HCT116 (cell line): ENCODE data around the gene UBE2L5. TPM values are rescaled to one million over a fixed set of nuclear protein-coding genes. Genes with fewer than 3 reads are reported as not detected.

ENCODE experiments used
- ATAC-seq: fragments of 200-7000 bp; cut with Tn5 transposase; 2 replicates; pipeline ENCODE4 v1.9.1; 2020; ENCODE audit warnings: mild to moderate bottlenecking, moderate library complexity
- BruUV-seq: library from RNA; stranded (reverse); fragments of 400-500 nt; replicated peaks from 2 replicates; lab custom pipeline; 2021; lab: Mats Ljungman, UMichigan
- CTCF ChIA-PET: fragments of 300-600 bp; sonication (Branson Sonifier 250); formaldehyde crosslinking; loops from one replicate; lab custom pipeline; 2021; ENCODE audit warnings: antibody characterized with exemption; lab: Charles Lee
- POLR2A ChIA-PET: fragments of 300-600, 350-600 bp; sonication (Branson Sonifier 250); formaldehyde crosslinking; loops from one replicate; lab custom pipeline; 2021; ENCODE audit warnings: antibody characterized with exemption; lab: Charles Lee
- RAD21 ChIA-PET, 2 experiments: fragments of 300-600 bp; sonication (Branson Sonifier 250); formaldehyde crosslinking; loops; one replicate each; lab custom pipeline; 2023; ENCODE audit warnings: low total read pairs in 2 of 2; ENCODE audit not compliant: uncharacterized antibody in 2 of 2, unreplicated experiment in 2 of 2, low non-redundant PET in 1 of 2; lab: Charles Lee
- DNase-seq: peaks from one replicate; pipeline ENCODE4 v3.0.0-alpha.2; 2010; ENCODE audit warnings: low read depth, low spot score
- H2AFZ ChIP-seq: fragments of 200-600 bp; shearing (Covaris generic), sonication (generic); 2 replicates; pipeline ENCODE4 v1.6.1; 2017; ENCODE audit warnings: low read depth, mixed run types, mixed read lengths, antibody characterized with exemption, low read length; ENCODE audit not compliant: poor library complexity, severe bottlenecking
- H3K27ac ChIP-seq: 2 replicates; pipeline ENCODE4 v1.5.1; 2012; ENCODE audit warnings: low read depth, low read length
- H3K27me3 ChIP-seq: fragments of 200-600 bp; sonication (generic); 2 replicates; pipeline ENCODE4 v1.6.1; 2016; ENCODE audit warnings: mixed run types, low read length, mixed read lengths; ENCODE audit not compliant: insufficient read depth
- H3K36me3 ChIP-seq, 2 experiments: fragments of 200-500 bp in 1 of 2; fragments of 200-600 bp in 1 of 2; sonication (Bioruptor generic) in 1 of 2; sonication (generic) in 1 of 2; 2 replicates each; pipeline versions ENCODE4 v1.5.1 to v1.6.1; 2014 to 2016; ENCODE audit warnings: low read length in 2 of 2, inconsistent platforms in 1 of 2, mixed read lengths in 1 of 2, mixed run types in 1 of 2; ENCODE audit not compliant: insufficient read depth in 2 of 2, control insufficient read depth in 1 of 2
- H3K4me1 ChIP-seq, 2 experiments: fragments of 200-600 bp in 1 of 2; sonication (generic) in 1 of 2; 2 replicates each; pipeline versions ENCODE4 v1.5.1 to v1.6.1; 2012 to 2017; ENCODE audit warnings: low read length in 2 of 2, inconsistent platforms in 1 of 2, mild to moderate bottlenecking in 1 of 2, mixed read lengths in 1 of 2, mixed run types in 1 of 2, moderate library complexity in 1 of 2; ENCODE audit not compliant: insufficient read depth in 2 of 2, control insufficient read depth in 1 of 2
- H3K4me2 ChIP-seq: fragments of 200-600 bp; sonication (generic); 2 replicates; pipeline ENCODE4 v1.6.1; 2017; ENCODE audit warnings: mixed run types, low read length, mixed read lengths
- H3K4me3 ChIP-seq, 2 experiments: fragments of 200-600 bp in 1 of 2; sonication (generic) in 1 of 2; replicated peaks in 1 of 2; 2 replicates each; pipeline ENCODE4 v1.5.1; 2011 to 2016; ENCODE audit warnings: low read length in 2 of 2, control low read depth in 1 of 2, low read depth in 1 of 2, mild to moderate bottlenecking in 1 of 2, mixed read lengths in 1 of 2, mixed run types in 1 of 2
- H3K79me2 ChIP-seq: fragments of 200-600 bp; sonication (generic); 2 replicates; pipeline ENCODE4 v1.6.1; 2017; ENCODE audit warnings: mild to moderate bottlenecking, mixed run types, low read length, moderate library complexity, mixed read lengths; ENCODE audit not compliant: insufficient read depth
- H3K9ac ChIP-seq: fragments of 200-600 bp; sonication (generic); 2 replicates; pipeline ENCODE4 v1.6.1; 2016; ENCODE audit warnings: low read length, mixed read lengths
- H3K9me2 ChIP-seq: fragments of 200-600 bp; sonication (generic), shearing (Covaris generic); 2 replicates; pipeline ENCODE4 v1.6.1; 2017; ENCODE audit warnings: mixed run types, mild to moderate bottlenecking, moderate library complexity; ENCODE audit not compliant: insufficient read depth
- H3K9me3 ChIP-seq, 2 experiments: fragments of 200-500 bp in 1 of 2; fragments of 200-600 bp in 1 of 2; sonication (Bioruptor generic) in 1 of 2; sonication (generic) in 1 of 2; 2 replicates each; pipeline ENCODE4 v1.6.1; 2014 to 2017; ENCODE audit warnings: low read length in 2 of 2, mixed read lengths in 2 of 2, inconsistent platforms in 1 of 2, low read depth in 1 of 2, mild to moderate bottlenecking in 1 of 2, mixed run types in 1 of 2, moderate library complexity in 1 of 2; ENCODE audit not compliant: control insufficient read depth in 1 of 2, insufficient read depth in 1 of 2
- H4K20me1 ChIP-seq: fragments of 200-600 bp; sonication (generic), shearing (Covaris generic); 2 replicates; pipeline ENCODE4 v1.6.1; 2017; ENCODE audit warnings: mixed run types, mild to moderate bottlenecking, moderate library complexity; ENCODE audit not compliant: insufficient read depth
- ATF3 ChIP-seq: IDR thresholded peaks from 2 replicates; pipeline ENCODE4 v1.6.1; 2012
- CEBPB ChIP-seq: IDR thresholded peaks from 2 replicates; pipeline ENCODE4 v1.6.1; 2012; ENCODE audit warnings: low read depth
- CTCF ChIP-seq, 3 experiments: fragments of 200-600 bp in 1 of 3; sonication (generic) in 1 of 3; IDR thresholded peaks in 2 of 3; conservative IDR thresholded peaks in 1 of 3; 2 replicates each; pipeline ENCODE4 v1.5.1; 2012 to 2017; ENCODE audit warnings: low read depth in 2 of 3, low read length in 2 of 3, antibody characterized with exemption in 1 of 3, borderline replicate concordance in 1 of 3, control low read depth in 1 of 3, mild to moderate bottlenecking in 1 of 3, mixed read lengths in 1 of 3, mixed run types in 1 of 3, moderate library complexity in 1 of 3; ENCODE audit not compliant: insufficient read depth in 1 of 3
- EGR1 ChIP-seq: IDR thresholded peaks from 2 replicates; pipeline ENCODE4 v1.6.1; 2012; ENCODE audit warnings: low read depth
- ELF1 ChIP-seq: IDR thresholded peaks from 2 replicates; pipeline ENCODE4 v1.6.1; 2012; ENCODE audit warnings: low read depth, borderline replicate concordance
- EZH2 ChIP-seq: fragments of 200-600 bp; sonication (generic); IDR thresholded peaks from 2 replicates; pipeline ENCODE4 v1.6.1; 2017; ENCODE audit warnings: antibody characterized with exemption, mixed run types
- JUND ChIP-seq: IDR thresholded peaks from 2 replicates; pipeline ENCODE4 v1.6.1; 2012
- RAD21 ChIP-seq: IDR thresholded peaks from 2 replicates; pipeline ENCODE4 v1.6.1; 2012; ENCODE audit warnings: low read depth, mild to moderate bottlenecking
- REST ChIP-seq: IDR thresholded peaks from 2 replicates; pipeline ENCODE4 v1.6.1; 2012; ENCODE audit warnings: low read depth
- SIN3A ChIP-seq: IDR thresholded peaks from 2 replicates; pipeline ENCODE4 v1.6.1; 2012; ENCODE audit warnings: low read depth
- SRF ChIP-seq: IDR thresholded peaks from 2 replicates; pipeline ENCODE4 v1.6.1; 2012; ENCODE audit warnings: low read depth
- TCF7L2 ChIP-seq: IDR thresholded peaks from 2 replicates; pipeline ENCODE4 v1.7.0; 2011; ENCODE audit warnings: borderline replicate concordance, inconsistent platforms; ENCODE audit not compliant: insufficient read depth, insufficient read length; ENCODE audit errors: extremely low read depth
- YY1 ChIP-seq: IDR thresholded peaks from 2 replicates; pipeline ENCODE4 v1.6.1; 2011; ENCODE audit warnings: low read length, low read depth, moderate library complexity, mild to moderate bottlenecking; ENCODE audit not compliant: insufficient replicate concordance; ENCODE audit errors: extremely low read depth
- intact Hi-C: fragments of 100-400 bp; cut with micrococcal nuclease; formaldehyde crosslinking; loops from 2 replicates; pipeline ENCODE4 v1.10.0; 2022
- total RNA-seq: library from RNA; stranded (reverse); gene quantifications from one replicate; pipeline ENCODE4 v1.2.1, GENCODE V29; 2021; ENCODE audit not compliant: unreplicated experiment
- TF ChIP-seq, protein P1 (sequence below): IDR thresholded peaks from 2 replicates; pipeline ENCODE4 v1.6.1; 2011; ENCODE audit warnings: mild to moderate bottlenecking, low read length, moderate library complexity; ENCODE audit not compliant: insufficient replicate concordance; ENCODE audit errors: extremely low read depth
- TF ChIP-seq, protein P2 (sequence below): IDR thresholded peaks from 2 replicates; pipeline ENCODE4 v1.6.1; 2012

The UBE2L5 gene
- total RNA-seq, 1 experiment from 2014 or later = 0.15 TPM

DNA sequence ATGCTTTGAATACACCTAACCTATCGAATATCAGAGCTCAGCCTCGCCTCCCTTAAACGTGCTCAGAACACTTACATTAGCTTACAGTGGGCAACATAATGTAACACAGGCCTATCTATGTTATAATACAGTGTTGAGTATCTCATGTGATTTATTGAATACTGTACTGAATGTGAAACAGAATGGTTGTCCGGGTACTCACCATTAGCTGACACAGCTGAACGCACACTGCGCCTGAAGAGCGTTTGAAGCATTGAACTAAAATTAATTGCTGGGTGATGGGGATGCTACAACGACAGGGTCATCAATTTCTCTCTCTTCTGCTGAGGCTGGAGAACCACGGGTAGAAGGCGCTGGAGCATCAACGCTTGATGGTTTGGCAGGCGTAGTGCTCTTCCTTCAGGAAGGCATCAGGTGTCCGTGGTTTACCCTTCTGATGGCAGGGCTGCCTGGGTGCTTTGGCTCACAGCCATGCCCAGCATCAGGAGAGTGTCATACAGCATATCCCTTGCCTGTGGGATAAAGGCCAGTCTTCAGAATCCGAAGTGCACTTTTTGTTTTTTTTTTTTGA, 46.9 kb upstream of the UBE2L5 start:
- Histone ChIP-seq H3K9ac (no peak overlapping the region), H3K9me3 (no peaks in the 10 kb centered on the region), H3K4me3 (no peak overlapping the region), H4K20me1 (no peaks in the 10 kb centered on the region), H3K9me2 (no peaks in the 10 kb centered on the region), H3K36me3 (no peaks in the 10 kb centered on the region), H3K27ac (no peak overlapping the region), H3K79me2 (no peaks in the 10 kb centered on the region), H3K4me1 (peaks cover 10 to 19% of the 10 kb centered on the region in 2 experiments; a peak in 3 of 4 replicates), H3K27me3 (no peaks in the 10 kb centered on the region), H3K4me2 (no peak overlapping the region), H2AFZ (no peak overlapping the region)
- no peak for ATAC-seq
- RAD21 ChIA-PET = no interaction called here
- CTCF ChIA-PET = no interaction called here
- DNase-seq = no peak
- no TSS peak for BruUV-seq
- POLR2A ChIA-PET = no interaction called here
- TF ChIP-seq JUND = no peak
- TF ChIP-seq RAD21 = no peak
- no peak for TF ChIP-seq ATF3
- TF ChIP-seq, protein P1, sequence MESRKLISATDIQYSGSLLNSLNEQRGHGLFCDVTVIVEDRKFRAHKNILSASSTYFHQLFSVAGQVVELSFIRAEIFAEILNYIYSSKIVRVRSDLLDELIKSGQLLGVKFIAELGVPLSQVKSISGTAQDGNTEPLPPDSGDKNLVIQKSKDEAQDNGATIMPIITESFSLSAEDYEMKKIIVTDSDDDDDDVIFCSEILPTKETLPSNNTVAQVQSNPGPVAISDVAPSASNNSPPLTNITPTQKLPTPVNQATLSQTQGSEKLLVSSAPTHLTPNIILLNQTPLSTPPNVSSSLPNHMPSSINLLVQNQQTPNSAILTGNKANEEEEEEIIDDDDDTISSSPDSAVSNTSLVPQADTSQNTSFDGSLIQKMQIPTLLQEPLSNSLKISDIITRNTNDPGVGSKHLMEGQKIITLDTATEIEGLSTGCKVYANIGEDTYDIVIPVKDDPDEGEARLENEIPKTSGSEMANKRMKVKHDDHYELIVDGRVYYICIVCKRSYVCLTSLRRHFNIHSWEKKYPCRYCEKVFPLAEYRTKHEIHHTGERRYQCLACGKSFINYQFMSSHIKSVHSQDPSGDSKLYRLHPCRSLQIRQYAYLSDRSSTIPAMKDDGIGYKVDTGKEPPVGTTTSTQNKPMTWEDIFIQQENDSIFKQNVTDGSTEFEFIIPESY = no peak
- TF ChIP-seq EGR1 = no peak
- TF ChIP-seq EZH2 = no peak
- no peak for TF ChIP-seq CTCF (IDR thresholded peaks at IDR 0.05 in 2 of 3, conservative IDR thresholded peaks at IDR 0.05 in 1 of 3; ENCODE audit: borderline replicate concordance in 1 of 3, insufficient read depth in 1 of 3, low read depth in 2 of 3, low read length in 2 of 3)
- no peak for TF ChIP-seq REST
- no peak for TF ChIP-seq ELF1
- no peak for TF ChIP-seq TCF7L2
- TF ChIP-seq, protein P2, sequence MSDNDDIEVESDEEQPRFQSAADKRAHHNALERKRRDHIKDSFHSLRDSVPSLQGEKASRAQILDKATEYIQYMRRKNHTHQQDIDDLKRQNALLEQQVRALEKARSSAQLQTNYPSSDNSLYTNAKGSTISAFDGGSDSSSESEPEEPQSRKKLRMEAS = no peak
- no peak for TF ChIP-seq CEBPB
- no peak for TF ChIP-seq YY1
- no peak for TF ChIP-seq SRF
- TF ChIP-seq SIN3A = no peak
- intact Hi-C loops = no loop called here
